Fibroblast of skin of scalp (primary cell): ENCODE data around the gene FAM89A.
"Not testable (repeated sequence)": the region's sequence is repeated elsewhere in the genome, so short reads cannot be mapped to it uniquely, and the experiment has no call there.

Experiments
- DNase-seq: peaks from one replicate; pipeline ENCODE4 v3.0.0-alpha.2; 2013

The FAM89A gene

DNA sequence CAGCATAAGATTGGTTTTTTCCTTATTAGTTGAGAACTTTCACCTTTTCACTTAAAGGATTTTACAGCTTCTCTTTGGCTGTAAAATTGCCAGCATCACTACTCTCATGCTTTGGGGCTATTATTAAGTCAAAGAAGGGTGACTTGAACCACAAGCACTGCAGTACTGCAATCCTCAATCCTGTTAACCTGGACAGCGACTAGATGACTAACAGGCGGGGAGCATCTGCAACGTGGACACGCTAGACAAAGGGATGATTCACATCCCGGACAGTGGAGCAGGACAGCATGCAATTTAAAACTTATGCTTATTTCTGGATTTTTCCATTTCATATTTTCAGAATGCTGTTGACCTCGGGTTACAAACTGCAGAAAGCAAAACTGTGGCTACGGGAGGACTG, 53.1 kb downstream of the FAM89A start:
- peak; percentile 58 for DNase-seq

DNA sequence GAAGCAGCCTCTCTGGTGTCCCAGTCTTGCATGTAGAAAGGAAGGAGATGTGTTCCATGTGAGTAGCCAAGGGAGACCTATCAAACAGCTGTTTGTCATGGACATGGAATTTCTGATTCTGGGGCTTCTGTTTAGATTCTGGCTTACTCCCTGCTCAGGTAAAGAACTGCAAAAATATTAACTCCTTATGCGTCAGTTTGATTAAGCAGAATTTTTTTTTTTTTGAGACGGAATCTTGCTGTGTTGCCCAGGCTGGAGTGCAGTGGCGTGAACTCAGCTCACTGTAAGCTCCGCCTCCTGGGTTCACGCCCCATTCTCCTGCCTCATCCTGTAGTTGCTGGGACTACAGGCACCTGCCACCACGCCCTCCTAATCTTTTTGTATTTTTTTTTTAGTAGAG, 54.3 kb downstream of the FAM89A start:
- no peak for DNase-seq

DNA sequence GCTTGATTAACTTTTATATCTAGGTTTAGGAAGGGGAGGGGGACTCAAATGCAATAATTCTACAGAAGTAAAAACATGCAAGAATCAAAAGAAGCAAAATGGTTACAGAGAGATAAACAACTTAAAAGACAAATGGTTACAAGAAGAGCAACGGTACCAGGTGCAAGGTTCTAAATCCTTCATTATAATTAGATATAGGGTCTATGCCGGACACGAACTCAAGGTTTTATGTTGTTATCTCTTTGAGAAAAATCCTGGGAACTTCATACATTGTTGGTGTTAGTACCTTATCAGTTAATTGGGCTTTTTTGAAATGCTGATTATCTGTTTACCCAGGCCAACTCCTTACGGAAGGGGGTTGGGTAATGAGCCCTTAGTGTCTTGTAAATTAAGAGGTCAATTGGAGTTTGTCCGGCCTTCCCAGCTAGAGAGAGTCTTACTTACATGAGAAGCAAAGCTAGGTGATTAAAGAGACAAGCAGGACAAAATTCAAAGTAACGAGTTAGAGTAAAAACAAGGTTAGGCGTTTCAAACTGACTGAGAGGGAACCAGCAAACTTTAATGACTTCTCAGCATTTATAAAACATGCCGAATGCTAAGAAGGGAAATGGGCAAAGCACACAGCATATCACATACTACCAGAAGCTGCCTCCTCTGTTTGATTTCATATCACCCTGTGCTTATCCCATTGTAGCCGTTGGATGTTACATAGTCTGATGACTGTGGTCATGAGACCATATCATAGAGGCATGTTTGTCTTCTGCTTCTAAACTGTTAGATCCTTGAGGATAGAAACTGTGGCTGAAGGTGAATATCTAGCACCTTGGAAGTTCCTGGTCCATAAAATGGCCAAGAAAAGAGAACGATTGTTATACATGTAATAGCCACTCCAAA, 55.2 kb downstream of the FAM89A start:
- DNase-seq, result not testable (repeated sequence)

DNA sequence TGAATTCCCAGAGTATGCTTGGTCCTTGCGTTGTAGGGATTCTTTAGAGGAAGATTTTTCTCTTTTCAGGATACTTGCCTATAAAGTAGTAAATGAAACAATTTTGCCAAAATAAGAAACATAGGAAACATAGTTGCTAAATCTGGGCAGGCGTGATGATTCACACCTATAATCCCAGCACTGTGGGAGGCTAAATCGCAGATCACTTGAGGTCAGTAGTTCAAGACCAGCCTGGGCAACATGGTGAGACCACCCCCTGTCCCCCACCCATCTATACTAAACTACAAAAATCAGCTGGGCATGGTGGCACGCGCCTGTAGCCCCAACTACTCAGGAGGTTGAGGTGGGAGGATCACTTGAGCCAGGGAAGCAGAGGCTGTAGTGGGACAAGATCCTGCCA, 56.2 kb downstream of the FAM89A start:
- no peak for DNase-seq

DNA sequence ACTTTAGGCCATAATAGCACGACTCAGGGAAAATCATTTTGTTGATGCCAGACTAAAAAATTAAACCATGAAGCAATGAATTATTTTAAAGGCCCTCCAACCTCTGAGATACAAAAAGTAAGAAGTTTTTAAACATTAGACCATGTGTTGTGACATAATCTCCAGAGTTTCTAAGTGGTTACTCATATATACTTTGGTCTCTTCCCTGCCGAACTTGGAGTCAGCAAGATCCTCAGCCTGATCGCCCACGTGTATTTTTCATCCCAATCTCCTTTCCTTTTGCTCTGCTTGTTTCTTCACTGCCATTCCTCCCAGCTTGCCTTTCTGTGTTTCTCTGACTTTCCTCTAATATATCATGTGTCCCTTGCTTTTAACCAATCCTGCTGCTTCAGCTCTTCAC, 57.4 kb downstream of the FAM89A start:
- DNase-seq, result peak; percentile 56

DNA sequence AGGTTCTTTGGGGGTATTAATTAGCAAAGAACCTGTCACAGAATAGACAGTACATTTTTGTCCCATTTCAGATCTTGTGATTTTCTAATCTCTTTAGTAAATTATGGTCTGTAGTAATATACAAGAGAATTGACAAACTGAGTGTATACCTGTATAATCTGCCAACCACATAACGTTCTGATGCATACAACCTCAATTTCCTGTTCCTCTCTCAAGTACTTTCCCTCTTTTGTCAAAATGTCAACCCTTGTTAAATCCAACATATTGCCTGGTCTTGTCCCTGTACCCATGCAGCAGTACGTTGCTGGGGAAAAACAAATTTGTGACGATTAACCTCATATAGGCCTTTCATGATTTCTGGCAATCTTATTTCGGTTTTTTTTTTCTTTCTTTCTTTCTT, 60.1 kb downstream of the FAM89A start:
- no peak for DNase-seq

DNA sequence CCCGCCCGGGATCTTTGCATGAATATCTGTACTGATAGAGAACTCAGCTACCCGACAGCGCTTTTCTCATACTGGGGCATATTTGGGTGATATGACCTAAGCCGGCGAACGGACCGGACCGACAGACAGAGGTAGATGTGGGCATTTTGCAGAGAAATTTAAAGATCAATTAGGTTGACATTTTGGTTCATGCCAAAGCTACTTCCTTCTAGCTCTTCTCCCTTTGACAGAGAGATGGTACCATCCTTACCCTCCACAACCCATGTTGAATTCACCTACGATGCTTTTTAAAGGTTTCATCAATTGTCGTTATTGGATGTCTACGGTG, 60.7 kb downstream of the FAM89A start:
- no peak for DNase-seq

DNA sequence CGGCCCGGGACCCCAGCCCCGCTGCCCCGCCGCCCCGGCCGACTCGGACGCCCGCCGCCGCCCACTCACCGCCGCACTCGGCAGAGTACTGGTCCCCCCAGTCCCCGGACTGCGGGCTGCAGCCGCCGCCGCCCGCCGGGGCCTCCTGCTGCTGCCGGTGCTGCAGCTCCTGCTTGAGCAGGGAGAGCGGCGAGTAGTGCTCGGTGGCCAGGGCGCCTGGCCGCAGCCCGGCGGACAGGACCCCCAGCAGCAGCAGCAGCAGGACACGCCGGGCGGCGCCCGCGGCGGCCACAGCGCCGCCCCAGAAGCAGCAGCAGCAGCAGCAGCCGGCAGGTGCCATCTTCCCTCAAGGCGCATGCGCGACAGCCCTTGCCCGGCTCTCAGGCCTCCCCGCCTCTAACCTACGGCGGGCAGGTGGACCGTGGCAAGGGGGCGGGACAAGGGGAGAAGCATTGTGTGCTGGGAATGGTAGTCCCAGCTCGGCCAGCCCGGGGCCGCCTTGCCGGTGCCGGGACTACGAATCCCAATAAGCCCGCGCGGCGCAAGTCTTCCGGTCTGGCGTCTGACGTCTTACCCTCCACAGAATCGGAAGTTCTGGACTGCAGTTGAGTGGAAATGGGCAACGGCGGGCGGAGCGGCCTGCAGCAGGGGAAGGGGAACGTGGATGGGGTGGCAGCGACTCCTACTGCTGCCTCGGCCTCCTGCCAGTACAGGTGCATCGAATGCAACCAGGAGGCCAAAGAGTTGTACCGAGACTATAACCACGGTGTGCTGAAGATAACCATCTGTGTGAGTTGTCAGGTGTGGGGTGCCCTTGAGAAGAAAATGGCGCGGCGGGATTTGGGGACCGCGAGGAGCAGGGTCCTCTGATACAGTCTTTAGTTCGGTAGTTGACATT, 61.3 kb downstream of the FAM89A start, which contains the start of the genes ARV1 and TTC13:
ARV1 (plus strand) TSS at position 604 of the 898 bp plus-strand sequence; CDS start at position 616, 12 bp downstream.
TTC13 (minus strand) TSS at position 371 of the 898 bp plus-strand sequence; CDS start at position 340, 31 bp downstream.
- DNase-seq, result peak; percentile 98

DNA sequence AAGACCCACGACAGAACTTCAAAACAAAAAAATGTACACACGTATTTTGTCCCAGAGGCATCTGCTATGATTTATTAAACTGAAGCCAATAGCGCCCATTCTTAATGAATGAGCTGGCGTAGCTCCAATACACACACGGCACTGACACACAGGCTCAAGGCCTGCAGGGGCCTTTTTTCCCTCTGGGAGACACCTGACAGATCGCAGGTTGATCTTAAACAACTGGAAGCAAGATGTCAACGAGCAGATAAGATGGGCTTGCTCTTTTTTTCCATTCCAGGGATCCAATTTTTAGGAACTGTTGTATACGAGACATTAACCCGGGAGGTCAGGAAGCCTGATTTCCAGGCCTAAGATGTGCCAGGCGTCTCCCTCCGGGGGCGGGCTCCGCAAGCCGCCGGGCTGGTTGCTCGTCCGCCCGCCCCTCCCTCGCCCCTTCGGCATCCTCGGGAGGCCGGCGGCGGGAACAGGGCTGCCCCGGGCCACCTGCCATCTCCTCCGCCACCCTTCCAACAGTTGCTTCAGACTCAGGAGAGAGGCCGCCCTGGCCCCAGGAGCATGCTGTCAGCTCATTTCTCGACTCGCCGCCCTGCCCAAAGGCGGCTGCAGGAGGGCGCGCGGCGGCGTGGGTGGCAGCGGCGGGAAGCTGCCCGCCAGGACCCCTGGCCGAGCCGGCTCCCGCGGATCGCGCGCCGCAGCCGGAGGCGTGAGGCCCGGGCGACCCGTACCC, 62.1 kb downstream of the FAM89A start:
- DNase-seq, result peak; percentile 23

DNA sequence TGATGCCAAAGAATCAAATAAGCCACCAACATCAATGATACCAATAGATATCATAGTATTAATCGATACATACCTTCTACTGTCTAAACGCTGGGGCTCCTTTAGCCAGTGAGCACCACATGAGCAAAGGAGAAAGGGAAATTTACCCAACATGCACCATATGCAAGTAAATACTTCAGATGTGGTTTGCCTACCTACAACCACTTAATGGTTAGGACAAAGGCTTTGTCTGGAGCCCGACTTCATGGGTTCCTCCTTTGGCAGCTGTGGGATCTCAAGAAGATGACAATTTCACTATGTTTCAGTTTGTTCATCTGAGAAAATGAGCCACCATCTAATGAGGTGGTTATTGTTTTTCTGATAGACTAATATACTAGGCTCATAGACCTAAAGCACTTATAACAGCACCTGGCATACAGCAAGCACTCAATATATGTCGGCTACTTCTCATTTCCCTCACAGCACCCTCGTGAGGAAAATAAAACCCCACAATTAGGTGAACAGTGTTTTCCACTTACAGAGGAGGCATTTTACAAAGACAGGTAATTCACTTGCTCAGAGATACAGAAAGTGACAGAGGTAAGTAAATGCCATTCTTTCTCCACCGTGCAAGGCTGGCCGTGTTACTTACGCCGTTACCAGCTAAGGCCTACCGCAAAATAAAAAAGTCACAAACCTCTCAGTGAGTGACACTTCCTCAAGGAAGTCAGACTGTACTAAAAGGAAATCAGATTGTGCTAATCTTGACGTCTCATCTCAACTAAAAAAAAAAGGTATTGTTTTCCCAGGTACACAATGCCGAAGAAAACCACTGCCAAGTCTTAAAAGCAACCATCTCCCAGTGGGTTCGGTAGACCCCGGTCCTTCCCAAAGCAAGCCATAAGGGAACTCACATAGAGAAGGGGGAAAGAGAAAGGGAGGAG, 63.0 kb downstream of the FAM89A start:
- DNase-seq, result no peak

DNA sequence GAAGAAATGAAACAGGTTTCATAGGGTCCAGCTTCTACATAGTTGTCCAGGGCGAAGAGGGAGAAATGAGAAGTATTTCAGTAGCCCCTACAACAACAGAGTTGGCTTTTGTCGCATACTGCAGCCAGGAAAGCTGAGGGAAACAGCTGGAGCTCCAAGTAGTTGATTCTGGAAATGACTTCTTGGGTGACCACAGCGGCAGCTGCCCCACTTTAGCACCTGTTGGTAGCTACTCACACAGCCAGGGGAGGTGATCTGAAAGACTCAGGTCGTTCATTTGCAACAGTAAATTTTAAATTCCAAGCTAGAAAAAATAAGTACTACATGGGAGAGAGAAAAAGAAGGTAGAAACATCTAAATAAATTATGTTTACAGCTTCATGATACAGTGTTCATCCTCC, 63.7 kb downstream of the FAM89A start:
- DNase-seq, result no peak

DNA sequence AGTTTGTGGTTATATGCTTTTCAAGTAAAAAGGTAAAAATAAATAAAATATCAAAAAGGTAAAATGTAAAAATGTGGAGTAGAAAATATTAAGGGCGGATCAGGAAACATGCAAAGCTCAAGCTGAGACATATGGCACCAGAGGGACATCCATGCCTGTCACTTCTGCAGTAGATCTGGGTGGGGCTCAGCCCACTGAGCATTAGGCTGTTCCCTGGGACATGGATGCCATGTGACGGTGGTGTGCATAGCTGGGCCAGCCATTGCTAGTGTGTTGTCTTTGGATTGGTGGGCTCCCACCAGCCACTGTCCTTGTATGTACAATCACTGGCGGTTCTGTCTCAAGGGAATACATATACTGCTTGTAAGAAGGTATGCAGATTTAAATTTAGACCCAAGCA, 64.4 kb downstream of the FAM89A start:
- no peak for DNase-seq

DNA sequence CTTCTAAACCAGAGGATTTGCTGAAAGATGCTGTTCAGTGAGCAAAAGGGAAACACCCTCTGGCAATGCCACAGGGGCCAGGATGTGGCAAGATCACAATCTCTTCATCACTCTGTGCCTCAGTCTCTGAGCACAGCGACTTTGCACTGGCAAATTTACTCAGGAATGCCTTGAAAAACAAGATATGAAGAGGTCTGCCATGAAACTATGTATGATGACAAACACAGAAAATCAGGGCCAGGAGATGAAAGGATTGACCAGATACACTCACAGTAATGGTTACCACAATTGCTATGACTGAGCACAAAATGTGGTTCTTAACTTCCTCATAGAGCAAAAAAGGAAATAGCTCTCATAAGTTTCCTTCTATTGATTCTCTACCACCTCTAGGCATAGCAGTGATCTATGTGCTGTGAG, 67.2 kb downstream of the FAM89A start:
- DNase-seq, result peak; percentile 40

DNA sequence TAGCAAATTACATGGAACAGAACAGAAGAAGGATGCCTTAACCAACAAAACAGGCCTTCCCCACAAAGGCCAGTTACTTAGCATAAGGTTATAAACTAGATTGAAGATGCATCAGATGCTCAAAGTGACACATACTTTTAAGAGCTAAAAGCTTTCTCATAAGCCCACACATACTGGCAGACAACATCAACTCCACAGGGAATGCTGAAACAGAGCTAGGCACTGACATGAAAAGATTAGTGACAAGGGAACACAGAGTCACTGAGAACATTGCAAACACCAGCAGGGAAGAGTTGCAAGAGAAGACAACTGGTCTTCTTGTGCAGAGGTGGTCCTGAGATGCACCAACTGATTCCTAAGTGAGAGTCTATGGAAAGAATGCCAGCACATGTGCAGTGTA, 68.3 kb downstream of the FAM89A start:
- no peak for DNase-seq

DNA sequence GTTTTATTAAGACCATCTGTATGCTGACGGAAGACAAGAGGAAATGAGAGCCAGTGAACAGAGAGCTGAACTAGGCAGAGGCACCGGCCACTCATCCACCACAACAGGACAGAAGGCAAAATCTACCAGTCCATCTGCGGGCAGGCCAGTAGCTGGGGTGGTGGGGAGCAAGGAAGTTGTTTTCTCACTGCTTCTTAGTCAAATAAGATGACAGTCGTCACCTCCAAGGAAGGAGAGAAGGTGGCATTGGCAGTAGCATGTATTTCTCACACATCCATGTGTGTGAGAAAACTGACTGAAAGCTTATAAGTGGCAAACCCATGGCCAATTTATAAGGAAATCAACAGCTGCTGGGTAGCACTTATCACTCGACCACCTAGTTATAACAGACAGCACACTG, 69.6 kb downstream of the FAM89A start:
- DNase-seq, result no peak
